ENCODE results near the gene PHACTR1. TPM values are rescaled to one million over a fixed set of nuclear protein-coding genes. Genes with fewer than 3 reads are reported as not detected.
A peak's percentile ranks its signal among the peaks of the same experiment; 100 is the strongest.

The PHACTR1 gene
- total RNA-seq, 2 donors from 2014 or later, result 2.8 to 6.3 TPM

DNA sequence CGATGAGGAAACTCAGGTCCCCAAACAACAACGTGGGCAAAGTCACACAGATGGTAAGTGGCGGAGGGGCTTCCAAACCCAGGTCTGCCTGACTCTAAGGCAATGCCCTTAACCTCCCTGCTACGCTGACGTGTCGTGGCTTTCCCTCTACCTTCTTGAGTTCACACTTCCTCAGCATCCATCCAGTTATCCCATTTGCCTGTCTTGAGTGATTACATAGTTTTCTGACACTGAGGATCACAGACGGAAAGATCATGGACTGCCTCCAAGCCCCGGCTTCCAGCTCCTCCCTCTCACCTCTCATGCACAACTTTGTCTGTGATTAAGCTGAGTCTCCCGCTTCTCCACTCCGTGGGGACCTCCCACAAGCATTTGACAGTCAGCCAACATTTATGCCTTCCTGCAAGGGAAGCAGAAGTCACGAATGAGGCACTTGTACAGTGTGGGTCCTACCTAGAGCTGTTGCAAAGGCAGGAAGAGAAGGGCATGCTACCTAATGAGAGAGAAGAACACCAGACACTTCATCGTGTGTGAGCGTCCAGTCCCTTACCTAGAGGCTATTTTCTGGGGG lies 578.0 kb downstream of the PHACTR1 start:
- Histone ChIP-seq H3K4me1 (ENCODE audit: control insufficient read depth, insufficient read depth, low read length) (no peaks in the 10 kb centered on the region), H3K9me3 (ENCODE audit: control insufficient read depth, low read length) (no peaks in the 10 kb centered on the region), H3K9ac (ENCODE audit: extremely low read depth, low read length, poor library complexity, severe bottlenecking) (no peak overlapping the region), H3K27me3 (ENCODE audit: control insufficient read depth, insufficient read depth, low read length, poor library complexity, severe bottlenecking) (no peaks in the 10 kb centered on the region), H3K27ac (ENCODE audit: low read depth, low read length) (no peak overlapping the region), H3K4me3 (ENCODE audit: low read length) (no peak overlapping the region), H3K36me3 (ENCODE audit: control insufficient read depth, insufficient read depth, low read length) (peaks cover 71% of the 10 kb centered on the region)
- no peaks in the 10 kb centered on the region for H3K4me1 Mint-ChIP-seq
- H3K9me3 Mint-ChIP-seq, result no peaks in the 10 kb centered on the region
- H3K27me3 Mint-ChIP-seq (ENCODE audit: insufficient read depth), result no peaks in the 10 kb centered on the region
- TF ChIP-seq, protein P1, sequence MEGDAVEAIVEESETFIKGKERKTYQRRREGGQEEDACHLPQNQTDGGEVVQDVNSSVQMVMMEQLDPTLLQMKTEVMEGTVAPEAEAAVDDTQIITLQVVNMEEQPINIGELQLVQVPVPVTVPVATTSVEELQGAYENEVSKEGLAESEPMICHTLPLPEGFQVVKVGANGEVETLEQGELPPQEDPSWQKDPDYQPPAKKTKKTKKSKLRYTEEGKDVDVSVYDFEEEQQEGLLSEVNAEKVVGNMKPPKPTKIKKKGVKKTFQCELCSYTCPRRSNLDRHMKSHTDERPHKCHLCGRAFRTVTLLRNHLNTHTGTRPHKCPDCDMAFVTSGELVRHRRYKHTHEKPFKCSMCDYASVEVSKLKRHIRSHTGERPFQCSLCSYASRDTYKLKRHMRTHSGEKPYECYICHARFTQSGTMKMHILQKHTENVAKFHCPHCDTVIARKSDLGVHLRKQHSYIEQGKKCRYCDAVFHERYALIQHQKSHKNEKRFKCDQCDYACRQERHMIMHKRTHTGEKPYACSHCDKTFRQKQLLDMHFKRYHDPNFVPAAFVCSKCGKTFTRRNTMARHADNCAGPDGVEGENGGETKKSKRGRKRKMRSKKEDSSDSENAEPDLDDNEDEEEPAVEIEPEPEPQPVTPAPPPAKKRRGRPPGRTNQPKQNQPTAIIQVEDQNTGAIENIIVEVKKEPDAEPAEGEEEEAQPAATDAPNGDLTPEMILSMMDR (conservative IDR thresholded peaks at IDR 0.05), result no peak
- 92 to 93% methylated on average over 13 of the region's 13 CpGs for WGBS, 2 experiments (ENCODE audit: insufficient coverage in 1 of 2, insufficient read length in 1 of 2)
- no peak overlapping the region for H3K4me3 Mint-ChIP-seq
- no peak overlapping the region for H3K27ac Mint-ChIP-seq
- H3K36me3 Mint-ChIP-seq (ENCODE audit: low read depth), result peaks cover 71% of the 10 kb centered on the region
- peak; percentile 10 for DNase-seq

DNA sequence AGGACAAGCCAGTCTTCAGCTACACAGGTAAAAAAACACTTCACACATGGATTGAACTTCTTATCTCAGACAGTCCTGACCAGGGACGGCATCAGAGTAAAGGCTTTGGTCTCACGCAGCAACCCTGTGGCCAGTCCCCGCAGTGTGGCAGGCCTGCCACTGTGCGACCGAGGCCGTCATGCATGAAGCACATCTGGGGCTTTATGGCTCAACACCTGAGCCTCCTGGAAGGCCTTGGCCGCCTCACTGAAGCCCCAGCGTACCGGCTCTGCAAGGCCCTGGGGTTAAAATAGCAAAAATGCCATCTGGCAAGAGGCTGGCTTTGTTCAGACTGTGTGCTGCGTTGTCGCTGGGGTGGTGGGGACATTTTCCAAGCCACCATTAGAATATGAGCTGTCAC lies 579.0 kb downstream of the PHACTR1 start:
- Histone ChIP-seq H3K27ac (ENCODE audit: low read depth, low read length) (peak overlapping the region; percentile 58), H3K9ac (ENCODE audit: extremely low read depth, low read length, poor library complexity, severe bottlenecking) (no peak overlapping the region), H3K4me1 (ENCODE audit: control insufficient read depth, insufficient read depth, low read length) (no peaks in the 10 kb centered on the region), H3K9me3 (ENCODE audit: control insufficient read depth, low read length) (no peaks in the 10 kb centered on the region), H3K27me3 (ENCODE audit: control insufficient read depth, insufficient read depth, low read length, poor library complexity, severe bottlenecking) (no peaks in the 10 kb centered on the region), H3K36me3 (ENCODE audit: control insufficient read depth, insufficient read depth, low read length) (peaks cover 71% of the 10 kb centered on the region), H3K4me3 (ENCODE audit: low read length) (no peak overlapping the region)
- no peak overlapping the region for H3K4me3 Mint-ChIP-seq
- no peaks in the 10 kb centered on the region for H3K9me3 Mint-ChIP-seq
- H3K27ac Mint-ChIP-seq, result no peak overlapping the region
- no peaks in the 10 kb centered on the region for H3K4me1 Mint-ChIP-seq
- peak; percentile 37 for DNase-seq
- peaks cover 68% of the 10 kb centered on the region for H3K36me3 Mint-ChIP-seq (ENCODE audit: low read depth)
- H3K27me3 Mint-ChIP-seq (ENCODE audit: insufficient read depth), result no peaks in the 10 kb centered on the region
- 96 to 98% methylated on average over 11 of the region's 11 CpGs for WGBS, 2 experiments (ENCODE audit: insufficient coverage in 1 of 2, insufficient read length in 1 of 2)
- TF ChIP-seq, protein P1 (conservative IDR thresholded peaks at IDR 0.05), result no peak

DNA sequence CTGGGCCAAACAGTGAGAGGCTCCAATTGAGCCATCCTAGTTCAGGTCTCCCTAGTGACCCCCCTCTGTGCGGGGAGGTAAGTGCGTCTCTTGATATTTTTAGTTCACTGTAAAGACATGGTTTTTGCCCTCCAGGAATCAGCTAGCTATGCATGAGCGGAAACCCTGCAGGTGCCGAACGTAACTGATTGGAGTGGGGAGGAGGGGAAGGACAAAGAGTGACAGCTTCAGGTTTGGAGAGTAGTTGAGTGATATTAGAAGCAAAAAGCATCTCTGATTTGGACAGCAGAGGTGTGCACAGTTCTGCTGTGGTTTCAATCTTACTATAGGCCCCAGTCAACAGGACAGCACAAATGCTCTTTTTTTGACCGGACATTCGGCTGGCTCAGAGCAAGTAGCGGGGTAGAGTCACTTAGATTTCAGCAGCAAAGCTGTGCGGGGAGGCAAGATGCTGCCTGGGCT lies 580.0 kb downstream of the PHACTR1 start:
- no peak overlapping the region for H3K27ac ChIP-seq (ENCODE audit: low read depth, low read length)
- DNase-seq, result peak; percentile 55
- no peak overlapping the region for H3K27ac Mint-ChIP-seq

More for the DNA sequence above, 580.0 kb downstream of the PHACTR1 start:
- Mint-ChIP-seq H3K27me3 (ENCODE audit: insufficient read depth) (no peaks in the 10 kb centered on the region), H3K9me3 (no peaks in the 10 kb centered on the region), H3K4me1 (no peaks in the 10 kb centered on the region), H3K36me3 (ENCODE audit: low read depth) (peaks cover 70% of the 10 kb centered on the region), H3K4me3 (no peak overlapping the region)
- peaks cover 77% of the 10 kb centered on the region for H3K36me3 ChIP-seq (ENCODE audit: control insufficient read depth, insufficient read depth, low read length)
- no peaks in the 10 kb centered on the region for H3K4me1 ChIP-seq (ENCODE audit: control insufficient read depth, insufficient read depth, low read length)
- WGBS, 2 experiments (ENCODE audit: insufficient coverage in 1 of 2, insufficient read length in 1 of 2), result 93 to 97% methylated on average over 8 to 9 of the region's 9 CpGs
- H3K9ac ChIP-seq (ENCODE audit: extremely low read depth, low read length, poor library complexity, severe bottlenecking), result no peak overlapping the region
- H3K9me3 ChIP-seq (ENCODE audit: control insufficient read depth, low read length), result no peaks in the 10 kb centered on the region
- no peak overlapping the region for H3K4me3 ChIP-seq (ENCODE audit: low read length)
- TF ChIP-seq, protein P1 (conservative IDR thresholded peaks at IDR 0.05), result peak; percentile 34
- H3K27me3 ChIP-seq (ENCODE audit: control insufficient read depth, insufficient read depth, low read length, poor library complexity, severe bottlenecking), result no peaks in the 10 kb centered on the region
